Measurements from ENCODE around the gene CD52. TPM values are rescaled to one million over a fixed set of nuclear protein-coding genes. Genes with fewer than 3 reads are reported as not detected.

Gene CD52
- total and polyA plus RNA-seq, 2 of the 4 experiments (the other 2 are of a cell fraction), result 1.6 TPM; not detected in 1

DNA sequence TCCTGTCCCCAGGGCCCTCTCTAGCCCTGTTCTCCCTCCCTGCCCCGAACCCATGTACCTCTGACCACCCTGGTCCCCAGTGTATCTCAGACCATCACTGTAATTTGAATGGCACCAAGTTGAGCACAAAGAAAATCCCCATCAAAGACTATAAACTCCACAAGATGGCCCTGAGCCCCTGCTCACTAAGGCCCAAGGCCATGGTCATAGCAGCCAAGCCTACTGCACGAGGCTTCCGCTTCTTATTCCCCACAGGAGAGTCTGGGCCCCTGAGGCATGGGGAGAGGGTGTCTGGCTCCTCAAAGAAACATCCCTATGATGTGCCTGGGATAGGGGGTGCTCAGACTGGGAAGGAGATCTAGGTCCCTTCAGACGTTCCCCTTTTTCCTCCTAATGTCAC, 50.2 kb downstream of the CD52 start:
- no peaks in the 10 kb centered on the region for H3K4me1 ChIP-seq (ENCODE audit: control insufficient read depth, insufficient read depth, low read length)
- no peak overlapping the region for H4K91ac ChIP-seq (ENCODE audit: insufficient read depth, low read depth, low read length)
- no peak overlapping the region for H3K4ac ChIP-seq (ENCODE audit: low read depth, low read length)
- POLR2A ChIA-PET (ENCODE audit: unreplicated experiment), result no interaction called here
- DNase-seq (no peak), ATAC-seq (ENCODE audit: low read depth) (no peak)
- H3K9me3 ChIP-seq (ENCODE audit: control insufficient read depth, insufficient read depth, low read length), result peaks cover 5% of the 10 kb centered on the region
- H2BK15ac ChIP-seq (ENCODE audit: low read depth, low read length), result no peak overlapping the region
- H2BK5ac ChIP-seq (ENCODE audit: low read depth, low read length, poor library complexity, severe bottlenecking), result no peak overlapping the region
- H3K79me1 ChIP-seq (ENCODE audit: low read depth in 1 of 2, low read length in 2 of 2), result no peaks in the 10 kb centered on the region
- no peak overlapping the region for H3K14ac ChIP-seq (replicated peaks; ENCODE audit: low read depth, low read length)
- H4K8ac ChIP-seq (ENCODE audit: low read depth in 2 of 2, low read length in 2 of 2), result no peak overlapping the region
- TF ChIP-seq POLR2A (IDR thresholded peaks at IDR 0.05; ENCODE audit: low read depth, low read length) (no peak), BHLHE40 (IDR thresholded peaks at IDR 0.05; ENCODE audit: low read depth, low read length) (no peak), NFE2L2 (IDR thresholded peaks at IDR 0.05; ENCODE audit: low read depth, low read length) (no peak), SMC3 (IDR thresholded peaks at IDR 0.05; ENCODE audit: low read depth, low read length) (no peak), CHD1 (IDR thresholded peaks at IDR 0.05; ENCODE audit: low read depth, low read length) (no peak), MAZ (IDR thresholded peaks at IDR 0.05; ENCODE audit: borderline replicate concordance, low read depth, low read length) (no peak)
- TF ChIP-seq, protein P1, sequence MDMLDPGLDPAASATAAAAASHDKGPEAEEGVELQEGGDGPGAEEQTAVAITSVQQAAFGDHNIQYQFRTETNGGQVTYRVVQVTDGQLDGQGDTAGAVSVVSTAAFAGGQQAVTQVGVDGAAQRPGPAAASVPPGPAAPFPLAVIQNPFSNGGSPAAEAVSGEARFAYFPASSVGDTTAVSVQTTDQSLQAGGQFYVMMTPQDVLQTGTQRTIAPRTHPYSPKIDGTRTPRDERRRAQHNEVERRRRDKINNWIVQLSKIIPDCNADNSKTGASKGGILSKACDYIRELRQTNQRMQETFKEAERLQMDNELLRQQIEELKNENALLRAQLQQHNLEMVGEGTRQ (IDR thresholded peaks at IDR 0.05; ENCODE audit: low read depth, low read length), result no peak
- no peak overlapping the region for H2AFZ ChIP-seq (replicated peaks; ENCODE audit: low read length, poor library complexity)
- H2AK5ac ChIP-seq (ENCODE audit: low read depth, low read length), result no peak overlapping the region
- H3K9me1 ChIP-seq (ENCODE audit: insufficient read depth, low read length), result no peaks in the 10 kb centered on the region
- no peak overlapping the region for H2AK9ac ChIP-seq (replicated peaks; ENCODE audit: low read depth, low read length, poor library complexity)
- BruUV-seq (replicated peaks), result no TSS peak
- H3K4me3 ChIP-seq (ENCODE audit: insufficient read depth, low read depth, low read length), result no peak overlapping the region
- H3K27ac ChIP-seq (ENCODE audit: insufficient read depth, low read length), result no peak overlapping the region
- no peak overlapping the region for H3K23ac ChIP-seq (ENCODE audit: low read depth, low read length)
- WGBS, 2 experiments (ENCODE audit: extremely low coverage in 2 of 2, insufficient read length in 1 of 2), result 50% methylated on average over 1 of the region's 4 CpGs; no CpG with 5 or more reads in 1 of the 2 experiments
- H3K9ac ChIP-seq (ENCODE audit: low read depth, low read length), result no peak overlapping the region
- CTCF ChIA-PET, result interaction anchor here (1.0 kb wide), 1 partner anchor 11 kb away, joined by 3 read pairs; no protein-coding TSS in a partner anchor
- H3K36me3 ChIP-seq (ENCODE audit: control insufficient read depth, insufficient read depth, low read length), result no peaks in the 10 kb centered on the region
- no peak overlapping the region for H3K18ac ChIP-seq (ENCODE audit: low read depth, low read length)
- H4K5ac ChIP-seq (ENCODE audit: low read depth, low read length), result no peak overlapping the region
- in situ Hi-C loops (cut with MboI; ENCODE audit: low sequenced_read_pairs), result no loop called here
- intact Hi-C loops (cut with micrococcal nuclease), result no loop called here
- no peak overlapping the region for H3K4me2 ChIP-seq (ENCODE audit: low read depth, low read length)
- peaks cover 35% of the 10 kb centered on the region for H3K27me3 ChIP-seq (ENCODE audit: control insufficient read depth, insufficient read depth, low read length)
- H4K20me1 ChIP-seq (ENCODE audit: insufficient read depth, low read length), result no peaks in the 10 kb centered on the region
- H3K56ac ChIP-seq (ENCODE audit: extremely low read depth, insufficient read depth, low read length), result no peak overlapping the region
- no peak overlapping the region for H2BK120ac ChIP-seq (ENCODE audit: low read depth, low read length)
- no peak overlapping the region for H2BK20ac ChIP-seq (ENCODE audit: low read depth, low read length)
- dilution Hi-C loops (cut with HindIII; ENCODE audit: low sequenced_read_pairs, unreplicated experiment), result no loop called here
